Suppressor macrophage (primary cell): ENCODE results near the gene KCNMB4.

Experiments
- DNase-seq, 4 experiments: peaks; one replicate each; pipeline ENCODE4 v3.0.0-alpha.2; 2020 to 2022

KCNMB4 gene

GRCh38 chr12:70444903-70445302 is 78.8 kb downstream of the KCNMB4 start:
- no peak for DNase-seq

- no peak for DNase-seq
These were observed 82.3 kb downstream of the KCNMB4 start for GRCh38 chr12:70448371-70448770.

DNA sequence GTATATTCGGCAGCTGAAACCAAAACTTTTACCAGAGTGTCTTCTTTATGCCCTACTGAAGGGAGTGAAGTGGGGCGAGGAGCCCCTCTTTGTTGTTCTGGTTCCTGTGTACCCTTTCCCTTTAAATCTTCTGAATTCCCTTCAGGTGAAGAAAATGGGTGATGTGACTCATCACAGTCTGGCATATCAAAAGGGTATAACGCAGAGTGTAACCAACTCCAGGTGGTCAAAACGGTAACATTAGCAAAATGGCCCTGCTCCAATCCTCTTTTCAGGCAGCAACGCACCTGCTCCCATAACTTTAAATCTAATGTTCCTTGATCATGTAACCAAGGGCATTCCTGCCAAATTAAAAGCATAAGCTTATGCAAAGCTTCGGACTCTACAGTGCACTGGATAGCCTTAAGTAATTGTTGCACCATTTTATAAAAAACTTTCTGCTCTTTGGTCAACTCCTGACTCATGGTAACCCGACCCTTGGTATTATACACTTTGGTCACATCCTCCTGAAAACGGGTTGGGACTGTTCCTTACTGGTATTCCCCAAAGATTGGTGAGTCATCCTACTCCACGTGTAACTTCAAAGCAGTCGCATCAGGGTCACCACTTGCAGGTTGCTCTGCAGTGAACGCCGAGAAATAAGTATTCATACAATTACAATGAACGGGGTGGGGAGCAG is 83.1 kb downstream of the KCNMB4 start:
- no peak for DNase-seq

GRCh38 chr12:70449753-70450341 is 83.8 kb downstream of the KCNMB4 start:
- DNase-seq, result no peak

DNA sequence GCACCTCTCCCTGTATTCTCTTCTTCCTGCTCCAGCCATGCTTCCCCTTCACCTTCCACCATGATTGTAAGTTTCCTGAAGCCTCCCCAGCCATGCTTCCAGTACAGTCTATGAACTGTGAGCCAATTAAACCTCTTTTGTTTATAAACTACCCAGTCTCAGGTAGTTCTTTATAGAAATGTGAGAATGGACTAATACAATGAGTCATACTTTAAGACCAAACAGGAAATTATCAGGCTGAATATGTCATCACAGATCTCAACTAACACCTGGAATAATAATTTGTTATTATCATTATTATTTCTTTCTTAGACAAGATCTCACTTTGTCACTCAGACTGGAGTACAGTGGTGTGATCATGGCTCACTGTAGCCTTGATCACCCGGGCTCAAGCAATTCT is 85.4 kb downstream of the KCNMB4 start:
- no peak for DNase-seq

DNA sequence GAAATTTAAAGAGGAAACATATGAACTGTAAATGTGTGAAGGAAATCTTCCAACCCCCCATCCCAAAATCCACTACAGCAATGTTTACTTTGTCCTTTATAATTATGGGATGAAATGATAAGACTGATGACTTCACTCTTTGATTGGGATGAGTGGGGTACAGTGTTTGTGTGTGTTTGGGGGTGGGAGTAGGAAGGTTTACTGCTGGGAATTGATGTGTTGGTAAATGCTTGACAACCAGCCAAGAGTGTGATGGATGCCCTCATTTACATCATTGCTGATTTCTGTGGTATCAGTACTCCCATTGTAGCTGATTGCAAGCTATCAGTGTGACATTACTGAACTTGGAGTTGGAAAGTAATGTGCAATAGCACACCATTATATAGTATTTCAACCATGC is 90.9 kb downstream of the KCNMB4 start:
- no peak for DNase-seq

GRCh38 chr12:70459786-70460185 is 93.7 kb downstream of the KCNMB4 start:
- peak in 1 of 4 experiments; percentile 27 for DNase-seq

DNA sequence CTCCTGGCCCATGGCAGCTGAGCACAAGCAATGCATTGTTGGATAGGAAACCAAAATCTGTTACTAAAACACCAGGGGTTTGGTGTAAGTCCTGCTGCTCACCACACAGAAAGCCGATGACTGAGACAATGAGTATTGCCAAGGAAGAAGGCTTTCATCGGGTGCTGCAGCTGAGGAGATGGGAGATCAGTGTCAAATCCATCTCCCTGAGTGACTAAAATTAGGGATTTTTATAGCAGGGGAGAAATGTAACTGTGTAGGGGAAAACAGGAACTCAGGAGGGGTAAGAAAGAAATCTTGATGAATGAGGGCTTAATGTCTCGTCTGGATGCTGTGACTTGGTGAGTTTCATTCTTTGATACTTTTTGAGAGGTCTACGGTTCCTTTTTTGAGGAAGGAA is 97.9 kb downstream of the KCNMB4 start:
- no peak for DNase-seq

DNA sequence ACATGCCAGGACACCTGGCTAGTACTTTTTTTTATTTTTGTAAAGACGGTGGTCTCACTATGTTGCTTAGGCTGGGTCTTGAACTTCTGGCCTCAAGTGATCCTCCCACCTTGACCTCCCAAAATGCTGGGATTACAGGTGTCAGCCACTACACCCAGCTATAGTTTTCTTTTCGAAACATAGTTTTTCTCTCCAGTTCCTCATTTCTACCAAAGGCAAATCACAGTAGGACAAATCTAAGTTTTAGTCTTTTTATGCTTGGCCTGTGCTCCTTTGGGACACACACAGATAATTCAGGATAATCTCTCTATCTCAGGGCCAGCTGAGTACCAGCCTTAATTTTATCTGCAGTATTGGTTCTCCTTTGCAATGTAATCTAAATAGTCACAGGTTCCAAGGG is 100.7 kb downstream of the KCNMB4 start:
- DNase-seq, result peak in 1 of 4 experiments; percentile 0

DNA sequence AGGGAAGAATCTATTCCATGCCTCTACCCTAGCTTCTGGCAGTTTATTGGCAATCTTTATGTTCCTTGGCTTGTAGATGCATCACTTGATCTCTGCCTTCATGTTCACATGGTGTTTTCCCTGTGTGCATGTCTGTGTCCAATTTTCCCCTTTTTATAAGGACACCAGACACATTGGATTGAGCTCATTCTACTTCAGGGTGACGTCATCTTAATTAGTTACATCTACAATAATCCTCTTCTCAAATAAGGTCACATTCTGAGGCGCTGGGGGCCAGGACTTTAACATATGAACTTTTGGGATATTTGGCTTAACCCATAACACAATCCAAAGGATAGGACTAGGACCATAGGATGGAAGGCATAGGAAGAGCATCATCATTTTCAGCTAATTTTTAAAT is 101.4 kb downstream of the KCNMB4 start:
- DNase-seq, result peak in 1 of 4 experiments; percentile 0

DNA sequence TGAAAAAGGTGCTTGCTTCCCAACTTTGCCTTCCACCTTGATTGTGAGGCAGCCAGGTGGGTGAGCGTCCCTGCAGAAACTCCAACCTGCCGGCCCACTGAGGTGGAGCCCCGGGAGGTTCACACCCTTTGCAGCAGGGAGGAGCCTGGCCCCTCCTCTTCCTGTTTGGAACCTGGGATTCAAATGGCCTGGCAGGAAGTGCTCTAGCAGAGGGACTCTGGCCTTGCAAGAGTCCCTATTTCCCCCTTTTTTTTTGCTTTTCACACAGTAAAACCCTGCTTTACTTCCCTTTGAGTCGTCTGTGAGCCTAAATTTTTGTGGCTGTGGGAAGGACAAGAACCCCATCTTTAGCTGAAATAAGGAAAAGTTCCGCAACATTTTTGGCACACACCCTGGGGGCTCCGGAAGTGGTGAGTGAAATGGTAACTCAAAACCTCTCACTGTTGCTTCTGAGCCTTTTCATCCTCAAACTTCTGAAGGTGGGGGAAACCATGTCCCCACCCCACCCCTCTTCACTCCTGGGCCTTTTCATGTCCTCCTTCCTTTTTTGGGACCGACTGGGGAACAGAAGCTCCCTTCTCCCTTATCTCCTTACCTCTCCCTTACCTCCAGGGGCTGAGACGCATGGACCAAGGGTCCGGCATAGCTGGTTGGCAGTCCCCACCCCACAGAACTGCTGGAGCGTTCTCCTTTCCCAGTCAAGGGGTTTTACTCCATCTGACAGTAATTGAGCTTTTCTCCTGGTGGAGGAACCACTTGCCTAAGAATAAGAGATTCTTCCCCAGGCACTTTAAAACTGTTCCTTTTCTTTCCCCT is 102.0 kb downstream of the KCNMB4 start:
- DNase-seq, result peak in 1 of 4 experiments; percentile 0

GRCh38 chr12:70468741-70469140 is 102.7 kb downstream of the KCNMB4 start:
- DNase-seq, result peak in 1 of 4 experiments; percentile 0

DNA sequence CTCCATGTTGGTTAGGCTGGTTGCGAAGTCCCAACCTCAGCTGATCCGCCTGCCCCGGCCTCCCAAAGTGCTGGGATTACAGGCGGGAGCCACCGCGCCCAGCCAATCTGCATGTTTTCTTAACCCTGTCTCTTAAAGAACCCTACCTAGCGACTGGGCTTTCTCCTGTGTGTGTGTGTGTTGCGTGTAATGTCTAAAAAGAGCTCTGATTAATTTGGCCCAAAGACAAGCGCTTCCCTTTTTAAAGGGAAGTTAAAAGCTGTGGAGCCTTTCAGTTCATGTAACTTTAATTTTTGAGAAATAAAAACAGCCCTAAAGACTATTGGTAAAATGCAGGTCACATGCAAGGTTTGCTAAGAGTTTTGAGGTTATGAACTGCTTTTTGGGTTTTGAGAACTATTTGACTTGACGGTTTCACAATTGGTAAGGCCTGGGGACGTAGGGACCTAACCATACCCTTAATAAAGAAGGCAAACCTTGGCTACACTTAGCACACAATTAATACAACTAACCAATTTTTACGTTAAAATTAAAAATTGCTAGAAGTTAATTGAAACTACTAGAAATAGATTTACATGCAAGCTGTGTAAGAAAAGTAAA is 103.2 kb downstream of the KCNMB4 start:
- peak in 2 of 4 experiments; percentile 3 to 21 for DNase-seq

DNA sequence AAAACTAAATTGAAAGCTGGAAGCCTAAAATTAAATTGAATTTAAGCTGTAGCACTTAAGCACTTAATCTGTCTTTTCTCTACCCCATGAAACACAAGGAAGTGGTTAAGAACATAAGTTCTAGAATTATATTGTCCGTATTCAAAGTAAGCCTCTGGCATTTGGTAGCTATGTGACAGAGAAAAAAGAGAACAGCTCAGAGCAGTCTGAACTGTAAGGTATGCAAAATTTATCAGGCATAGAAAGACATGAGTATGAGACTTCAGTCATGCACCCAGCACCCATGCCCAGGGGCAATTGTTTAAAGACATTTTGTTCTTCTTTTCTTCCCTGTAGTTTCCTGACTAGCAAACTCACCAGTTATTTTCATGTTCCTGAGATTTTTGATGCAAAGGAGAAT is 116.7 kb downstream of the KCNMB4 start:
- DNase-seq, result no peak
